Uterus (tissue), 4 donors: ENCODE data around the gene SCT. TPM values are rescaled to one million over a fixed set of nuclear protein-coding genes. Genes with fewer than 3 reads are reported as not detected.

Experiments
- DNase-seq, 2 donors: peaks; one replicate each; pipeline ENCODE4 v3.0.0-alpha.2; 2019 to 2020
- H3K27ac ChIP-seq, 2 donors: fragments of 200-600 bp; sonication (generic); 1 replicate in 1 of 2; 2 replicates in 1 of 2; pipeline ENCODE4 v1.5.1; 2016 to 2018
- H3K27me3 ChIP-seq, 2 donors: fragments of 200-600 bp; sonication (generic); one replicate each; pipeline ENCODE4 v1.5.1; 2018 to 2019; ENCODE audit warnings: control low read depth in 1 of 2
- H3K36me3 ChIP-seq, 2 donors: fragments of 200-600 bp; sonication (generic); one replicate each; pipeline ENCODE4 v1.5.1; 2019; ENCODE audit warnings: control low read depth in 1 of 2
- H3K4me1 ChIP-seq, 2 donors: fragments of 200-600 bp; sonication (generic); one replicate each; pipeline ENCODE4 v1.5.1; 2018 to 2019; ENCODE audit warnings: control low read depth in 1 of 2
- H3K4me3 ChIP-seq, 2 donors: fragments of 200-600 bp; sonication (generic); 1 replicate in 1 of 2; 2 replicates in 1 of 2; pipeline ENCODE4 v1.5.1; 2018 to 2019; ENCODE audit warnings: mild to moderate bottlenecking in 1 of 2
- H3K9me3 ChIP-seq, 2 donors: fragments of 200-600 bp; sonication (generic); one replicate each; pipeline ENCODE4 v1.5.1; 2019; ENCODE audit warnings: control low read depth in 1 of 2
- CTCF ChIP-seq, 4 experiments: fragments of 200-600 bp in 2 of 4; fragments of 450-650 bp in 2 of 4; sonication (generic) in 2 of 4; IDR thresholded peaks; one replicate each; pipeline ENCODE4 v1.5.1; 2016 to 2019; ENCODE audit warnings: antibody characterized with exemption in 4 of 4, mild to moderate bottlenecking in 2 of 4, moderate library complexity in 1 of 4
- POLR2A ChIP-seq, 2 donors: fragments of 450-650 bp; IDR thresholded peaks; one replicate each; pipeline ENCODE4 v1.6.1; 2016; ENCODE audit warnings: antibody characterized with exemption in 2 of 2, mild to moderate bottlenecking in 1 of 2, moderate library complexity in 1 of 2
- intact Hi-C: fragments of 100-400 bp; cut with DNase I; formaldehyde crosslinking; loops from one replicate; pipeline ENCODE4 v1.15.1; 2023; ENCODE audit warnings: low total_unique reads
- total RNA-seq, 4 donors: library from RNA; depleted of rRNA in 3 of 4; stranded (reverse); fragments of >200 nt in 3 of 4; gene quantifications; one replicate each; pipeline versions ENCODE4 v1.1.0 to v1.2.4, GENCODE V29; 2014 to 2023
- donor health status: DM: yes; HTN: yes; CAD: no.

The SCT gene
- total RNA-seq, 4 donors from 2014 or later: not detected

- no peak for DNase-seq
- no peaks in the 10 kb centered on the region for H3K4me1 ChIP-seq
- no peaks in the 10 kb centered on the region for H3K27me3 ChIP-seq
- no peak overlapping the region for H3K4me3 ChIP-seq
- TF ChIP-seq POLR2A (IDR thresholded peaks at IDR 0.05) (no peak), CTCF (IDR thresholded peaks at IDR 0.05) (no peak)
- H3K27ac ChIP-seq: no peak overlapping the region
- H3K9me3 ChIP-seq: no peaks in the 10 kb centered on the region
- intact Hi-C loops: no loop called here
- no peaks in the 10 kb centered on the region for H3K36me3 ChIP-seq
These were observed 40.3 kb downstream of the SCT start for GRCh38 chr11:586376-587316.

GRCh38 chr11:584287-584686 is 42.7 kb downstream of the SCT start:
- no peaks in the 10 kb centered on the region for H3K36me3 ChIP-seq
- no peak for TF ChIP-seq POLR2A (IDR thresholded peaks at IDR 0.05)
- no peak for TF ChIP-seq CTCF (IDR thresholded peaks at IDR 0.05)
- H3K4me3 ChIP-seq: no peak overlapping the region
- intact Hi-C loops: no loop called here
- no peak for DNase-seq
- no peaks in the 10 kb centered on the region for H3K9me3 ChIP-seq
- H3K27ac ChIP-seq: no peak overlapping the region
- H3K4me1 ChIP-seq: peaks cover 0 to 6% of the 10 kb centered on the region in 2 donors
- no peaks in the 10 kb centered on the region for H3K27me3 ChIP-seq

GRCh38 chr11:581752-582151 is 45.2 kb downstream of the SCT start:
- no peaks in the 10 kb centered on the region for H3K36me3 ChIP-seq
- H3K27ac ChIP-seq: no peak overlapping the region

GRCh38 chr11:581342-581741 is 45.6 kb downstream of the SCT start:
- no peak overlapping the region for H3K4me3 ChIP-seq
- H3K4me1 ChIP-seq: peaks cover 8 to 20% of the 10 kb centered on the region in 2 donors

More at GRCh38 chr11:581752-582151, 45.2 kb downstream of the SCT start:
- Histone ChIP-seq H3K4me3 (no peak overlapping the region), H3K4me1 (peaks cover 8 to 20% of the 10 kb centered on the region in 2 donors), H3K27me3 (no peaks in the 10 kb centered on the region), H3K9me3 (no peaks in the 10 kb centered on the region)
- DNase-seq: no peak
- intact Hi-C loops: no loop called here
- TF ChIP-seq CTCF (IDR thresholded peaks at IDR 0.05): no peak
- no peak for TF ChIP-seq POLR2A (IDR thresholded peaks at IDR 0.05)

More at GRCh38 chr11:581342-581741, 45.6 kb downstream of the SCT start:
- Histone ChIP-seq H3K27me3 (no peaks in the 10 kb centered on the region), H3K9me3 (no peaks in the 10 kb centered on the region), H3K36me3 (no peaks in the 10 kb centered on the region), H3K27ac (no peak overlapping the region)
- TF ChIP-seq CTCF (IDR thresholded peaks at IDR 0.05) (no peak), POLR2A (IDR thresholded peaks at IDR 0.05) (no peak)
- intact Hi-C loops: no loop called here
- no peak for DNase-seq
